A549 treated with Hydrocortisone at 1 μM for 4 hours (cell line): ENCODE results near the gene TICAM2. TPM values are rescaled to one million over a fixed set of nuclear protein-coding genes. Genes with fewer than 3 reads are reported as not detected.

Source experiments
- total RNA-seq: library from RNA; stranded (reverse); fragments of 200-300 nt; extraction: Qiagen RNA extraction; gene quantifications from 5 replicates; pipeline ENCODE4 v1.2.3, GENCODE V29; 2022

Gene TICAM2, protein sequence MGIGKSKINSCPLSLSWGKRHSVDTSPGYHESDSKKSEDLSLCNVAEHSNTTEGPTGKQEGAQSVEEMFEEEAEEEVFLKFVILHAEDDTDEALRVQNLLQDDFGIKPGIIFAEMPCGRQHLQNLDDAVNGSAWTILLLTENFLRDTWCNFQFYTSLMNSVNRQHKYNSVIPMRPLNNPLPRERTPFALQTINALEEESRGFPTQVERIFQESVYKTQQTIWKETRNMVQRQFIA
- 0.80 to 1.6 TPM (median 1.1 TPM) in 5 replicates for total RNA-seq

DNA sequence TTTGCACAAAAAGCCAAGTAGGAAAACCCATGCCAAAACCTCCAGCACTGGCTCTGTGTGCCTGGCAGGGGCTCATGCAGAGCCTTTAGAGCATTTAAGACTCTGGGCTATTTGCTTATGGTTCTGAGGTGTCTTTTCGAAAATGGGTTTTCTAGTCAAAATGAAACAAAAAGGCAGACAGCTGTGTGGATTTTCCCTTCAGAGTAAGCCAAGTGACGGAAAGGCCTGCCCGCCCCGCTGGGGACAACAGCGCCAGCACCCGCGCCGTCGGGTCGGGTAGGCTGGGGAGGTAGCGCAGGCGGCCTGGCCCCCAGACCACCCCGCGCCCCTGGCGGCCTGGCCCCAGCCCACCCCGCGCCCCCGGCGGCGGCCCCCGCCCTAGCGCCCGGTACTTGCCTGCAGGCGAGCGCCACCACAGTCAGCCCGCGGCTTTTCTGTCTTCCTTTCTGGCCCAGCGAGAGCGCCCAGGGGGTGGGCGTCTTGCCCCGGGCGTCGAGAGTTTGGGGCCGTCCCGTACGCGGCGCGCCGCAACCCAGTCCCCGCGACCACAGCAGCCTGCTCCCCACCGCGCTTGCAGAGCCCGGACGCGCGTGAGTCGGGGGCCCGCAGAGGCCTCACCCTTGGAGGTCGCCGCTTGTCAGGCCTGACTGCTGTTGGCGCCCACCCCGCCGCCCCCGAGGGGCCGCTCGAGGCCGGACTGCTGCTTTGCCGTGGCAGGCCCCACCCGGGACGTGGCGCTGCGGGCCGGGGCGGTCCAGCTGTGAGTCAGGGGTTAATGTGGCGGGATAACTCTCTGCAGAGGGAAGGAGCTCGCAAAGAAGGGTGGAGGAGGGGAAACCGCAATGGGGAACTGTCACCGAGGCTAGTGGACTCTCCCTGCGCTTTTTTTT lies at the start of gene TICAM2:
Gene TICAM2, minus strand, starts transcription at position 779 of the 890 bp plus-strand sequence. CDS start 21,223 bp downstream, outside the sequence.

DNA sequence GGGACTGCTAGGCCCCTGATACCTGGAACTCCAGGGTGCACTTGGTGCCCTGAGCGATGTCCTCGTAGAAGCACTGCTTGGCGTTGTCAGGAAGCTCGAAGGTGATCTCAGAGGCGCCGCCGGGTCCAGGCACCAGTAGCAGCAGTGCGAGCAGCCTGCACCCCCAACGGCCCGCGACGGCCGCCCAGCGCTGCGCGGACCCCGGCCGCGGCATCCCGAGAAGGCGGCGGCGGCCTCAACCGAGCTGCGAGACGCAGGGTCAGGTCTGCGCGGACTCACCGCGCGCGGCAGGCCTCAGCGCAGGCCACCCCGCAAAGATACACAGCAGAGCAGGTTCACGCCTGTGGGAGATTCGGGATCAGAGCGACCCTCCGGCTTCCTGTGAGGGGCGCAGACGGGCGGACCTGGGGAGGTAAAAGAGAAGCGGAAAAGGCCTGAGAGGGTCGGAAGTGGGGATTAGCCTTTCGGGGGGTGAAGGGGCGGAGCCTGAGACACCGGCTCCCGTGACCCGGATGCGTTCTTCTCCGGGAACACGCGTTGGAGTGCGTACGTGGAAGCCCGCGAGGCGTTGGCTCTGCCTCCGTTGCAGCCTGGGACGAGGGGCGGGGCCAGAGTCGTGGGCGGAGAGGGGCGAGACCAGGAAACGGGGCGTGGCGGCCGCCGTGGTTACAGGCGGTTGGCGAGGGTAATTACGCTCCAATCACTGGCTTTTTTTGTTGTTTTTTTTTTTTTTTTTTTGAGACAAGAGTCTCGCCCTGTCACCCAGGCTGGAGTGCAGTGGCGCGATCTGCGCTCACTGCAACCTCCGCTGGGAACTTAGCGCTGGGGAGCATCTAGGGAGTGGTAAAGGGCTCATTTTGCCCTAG lies 23.5 kb upstream of the TICAM2 start, which contains the start of gene TMED7:
Gene TMED7, minus strand, starts transcription at position 458 of the 866 bp plus-strand sequence. Its CDS starts 244 bp downstream, at position 214.

DNA sequence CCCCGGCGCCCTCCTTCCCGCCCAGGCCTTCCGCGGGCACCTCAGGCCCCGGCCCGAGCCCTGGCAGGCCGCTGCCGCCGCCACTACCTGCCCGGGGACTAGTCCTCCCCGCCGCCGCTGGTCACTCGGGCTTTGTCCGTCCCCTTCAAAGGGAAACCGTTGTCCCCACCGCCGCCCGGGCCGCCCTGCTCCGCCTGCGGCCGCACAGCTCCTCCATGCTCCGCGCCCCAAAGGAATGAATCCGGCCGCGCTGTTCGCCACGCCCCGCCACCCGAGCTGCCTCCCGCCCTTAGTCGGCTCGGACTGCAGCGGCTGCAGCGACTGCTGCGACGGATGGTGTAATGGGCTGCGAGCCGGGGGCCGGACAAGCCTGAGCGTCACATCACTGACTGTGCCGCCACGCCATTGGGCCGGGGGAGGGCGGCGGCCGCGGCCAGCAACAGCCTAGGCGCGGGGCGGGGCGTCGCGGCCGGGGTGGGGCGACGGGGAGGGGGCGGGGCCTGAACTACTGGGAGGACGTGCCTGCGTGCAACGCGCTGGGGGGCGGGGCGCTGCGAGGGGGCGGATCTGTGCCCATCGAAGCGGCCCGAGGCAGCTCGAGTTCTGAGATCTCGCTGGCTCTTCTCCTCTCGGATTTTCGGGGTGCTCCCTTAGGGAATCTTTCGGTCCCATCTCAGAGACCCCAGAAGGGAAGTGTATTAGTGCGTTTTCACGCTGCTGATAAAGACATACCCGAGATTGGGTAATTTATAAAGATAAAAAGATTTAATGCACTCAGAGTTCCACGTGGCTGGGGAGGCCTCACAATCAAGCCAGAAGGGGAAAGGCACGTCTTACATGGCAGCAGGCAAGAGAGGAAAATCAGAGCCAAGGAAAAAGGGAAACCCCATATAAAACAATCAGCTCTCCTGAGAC lies 57.6 kb downstream of the TICAM2 start, which contains the start of gene FEM1C:
Gene FEM1C, minus strand, starts transcription at position 340 of the 915 bp plus-strand sequence. CDS start 1,282 bp downstream, outside the sequence.

Other genes with a start within 250 kb of the TICAM2 start
- 5.5 to 9.1 TPM (median 7.1 TPM) in 5 replicates for gene FEM1C, start 57.7 kb downstream of the TICAM2 start, total RNA-seq
- 42.8 to 59.4 TPM (median 57.3 TPM) in 5 replicates for gene TMED7, start 23.6 kb upstream of the TICAM2 start, total RNA-seq
- gene CDO1, start 214.2 kb upstream of the TICAM2 start, total RNA-seq: not detected in 5 replicates
- gene ATG12, start 239.1 kb upstream of the TICAM2 start, total RNA-seq: 44.5 to 53.6 TPM (median 48.0 TPM) in 5 replicates
- gene AP3S1, start 239.5 kb upstream of the TICAM2 start, total RNA-seq: 65.4 to 79.6 TPM (median 66.6 TPM) in 5 replicates